HG03442 (cell line): ENCODE results near the gene LRCH1.

Experiments
- ATAC-seq: cut with Tn5 transposase; IDR thresholded peaks from one replicate; pipeline ENCODE4 v1.9.1; 2021; ENCODE audit warnings: mild to moderate bottlenecking, moderate library complexity; ENCODE audit not compliant: unreplicated experiment

Gene LRCH1

DNA sequence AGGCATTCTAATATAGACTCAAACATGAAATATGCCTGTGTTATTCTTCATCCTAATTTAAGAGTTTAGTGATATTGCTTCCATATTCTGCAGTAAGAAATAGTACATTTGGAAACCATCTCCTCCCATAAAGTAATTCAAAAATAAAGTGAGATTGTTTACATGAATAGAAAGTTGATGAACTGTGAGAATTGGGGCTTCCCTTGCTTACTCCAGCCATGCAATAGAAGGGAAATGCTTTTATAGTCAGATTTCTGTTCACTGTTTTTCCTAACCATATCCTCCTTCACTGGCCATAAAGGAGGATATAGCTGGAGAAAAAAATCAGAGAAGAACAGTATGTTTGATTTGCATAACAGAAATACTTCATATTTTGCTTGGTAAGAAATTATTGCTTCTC is 7.8 kb downstream of the LRCH1 start:
- no peak for ATAC-seq

DNA sequence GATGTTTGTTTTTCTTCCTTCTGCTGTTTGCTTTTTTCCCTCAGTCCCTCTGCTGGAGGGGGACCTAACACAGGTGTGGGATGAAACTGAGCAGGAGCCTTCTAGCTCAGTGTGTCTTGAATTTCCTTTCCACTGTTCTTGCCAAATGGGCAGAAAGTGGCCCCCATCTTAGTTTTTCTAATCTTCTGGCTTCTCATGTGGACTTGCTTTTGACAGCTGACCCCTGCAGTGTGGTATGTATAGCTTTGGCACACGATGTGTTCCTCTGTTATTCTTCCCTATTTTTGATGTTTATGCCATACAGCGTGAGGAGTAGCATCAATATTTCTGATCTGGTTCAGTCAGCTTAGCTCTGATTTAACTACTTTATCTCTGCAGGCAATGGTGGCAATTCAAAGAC is 8.3 kb downstream of the LRCH1 start:
- no peak for ATAC-seq

DNA sequence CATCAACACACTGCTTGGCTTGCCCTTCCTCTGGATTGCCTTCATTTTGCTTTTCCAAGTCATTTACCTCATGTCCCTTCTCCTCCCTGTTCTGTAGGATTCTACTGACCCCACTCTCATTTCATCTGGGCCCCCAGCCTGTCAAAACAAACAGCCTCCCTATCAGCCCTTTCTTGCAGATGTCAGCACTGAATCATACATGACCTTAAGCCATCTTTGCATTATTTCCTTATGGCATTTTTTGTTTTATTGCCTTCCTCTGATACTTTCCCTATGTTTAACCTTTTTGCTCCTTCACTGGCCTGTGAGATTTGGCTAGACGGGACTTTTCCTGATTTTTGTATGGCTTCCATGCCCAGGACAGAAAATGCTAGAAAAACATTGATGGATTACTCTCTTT is 8.7 kb downstream of the LRCH1 start:
- ATAC-seq: no peak

- no peak for ATAC-seq
Measured at GRCh38 chr13:46562152-46562551, 9.2 kb downstream of the LRCH1 start.

DNA sequence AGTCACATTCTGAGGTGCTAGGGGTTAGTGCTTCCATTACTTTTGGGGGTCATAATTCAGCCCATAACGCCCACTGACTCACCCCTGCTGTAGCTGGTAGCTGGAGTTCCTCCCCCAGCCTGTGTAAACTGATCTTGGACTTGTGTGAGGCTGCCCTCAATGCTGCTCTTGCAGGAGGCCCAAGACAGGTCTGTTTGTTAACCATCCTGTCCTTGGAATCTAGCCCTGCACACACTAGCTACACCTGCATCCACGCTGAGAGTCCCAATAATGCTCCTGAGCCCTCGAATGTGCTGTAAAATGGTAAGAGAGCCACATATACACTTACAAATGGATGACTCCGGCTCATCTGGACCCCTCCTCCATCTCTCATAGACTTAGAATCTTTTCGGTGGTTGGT is 9.6 kb downstream of the LRCH1 start:
- no peak for ATAC-seq

DNA sequence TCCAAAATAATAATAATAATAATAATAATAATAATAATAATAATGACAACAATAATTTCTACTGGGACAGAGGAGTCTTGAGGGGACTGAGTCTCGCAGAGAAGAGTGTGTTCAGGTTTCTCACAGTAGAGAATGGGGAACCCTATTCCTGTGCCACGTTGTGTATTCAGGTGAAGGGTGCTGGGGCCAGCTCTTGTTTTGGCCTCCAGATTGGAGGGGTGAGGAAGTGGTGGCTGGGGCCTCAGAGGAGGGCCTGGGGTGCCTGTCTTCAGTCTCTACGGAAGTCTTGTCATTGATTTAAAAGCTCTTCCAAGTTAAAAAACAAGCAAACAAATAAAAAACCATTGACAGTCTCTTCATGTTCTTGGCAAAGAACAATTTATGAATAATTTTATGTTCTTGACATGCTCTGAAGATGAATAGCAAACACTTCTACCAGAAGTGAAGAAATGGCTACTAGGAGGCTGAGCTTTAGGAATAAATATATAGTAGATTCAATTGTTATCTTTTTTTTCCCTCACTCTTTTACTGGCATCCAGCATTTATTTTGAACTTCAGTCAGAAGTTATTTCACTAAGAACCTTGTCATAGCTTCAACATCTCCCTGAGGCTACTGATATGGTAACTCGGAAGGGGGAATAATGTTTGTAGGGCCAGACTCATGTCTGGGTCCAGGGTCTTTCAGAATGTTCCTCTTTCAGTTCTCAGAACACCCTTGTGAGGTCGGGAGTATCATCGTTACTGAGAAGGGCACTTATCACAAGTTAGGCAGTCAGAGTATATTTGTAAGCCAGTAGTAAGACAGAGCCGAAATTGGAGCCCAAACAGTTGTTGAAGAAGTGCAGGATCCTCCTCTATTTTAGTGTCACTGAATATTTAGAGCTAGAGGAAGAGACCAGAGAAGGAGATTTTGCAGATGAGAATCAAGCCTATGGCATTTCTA is 13.1 kb downstream of the LRCH1 start:
- peak; percentile 65 for ATAC-seq

GRCh38 chr13:46567671-46568070 is 14.7 kb downstream of the LRCH1 start:
- ATAC-seq: no peak

- ATAC-seq: no peak
Measured at GRCh38 chr13:46569456-46569855, 16.5 kb downstream of the LRCH1 start.

DNA sequence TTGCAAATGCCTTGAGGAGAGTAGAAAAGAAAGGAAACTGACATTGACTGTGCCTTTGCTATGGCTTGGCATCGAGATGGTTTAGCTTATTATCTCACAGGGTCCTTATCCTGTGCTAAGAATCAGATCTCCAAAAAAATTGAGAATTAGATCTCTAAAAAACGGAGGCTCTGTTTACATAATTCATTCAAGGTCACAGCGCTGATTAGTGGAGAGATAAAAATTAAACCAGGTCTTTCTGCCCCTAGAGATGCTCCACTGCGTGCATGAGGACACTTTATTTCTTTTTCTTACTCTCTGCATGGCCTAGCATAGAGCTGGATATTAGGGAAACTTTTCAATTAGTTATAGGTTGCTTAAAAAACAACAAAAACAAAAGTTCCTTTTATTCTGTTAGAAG is 17.3 kb downstream of the LRCH1 start:
- no peak for ATAC-seq

DNA sequence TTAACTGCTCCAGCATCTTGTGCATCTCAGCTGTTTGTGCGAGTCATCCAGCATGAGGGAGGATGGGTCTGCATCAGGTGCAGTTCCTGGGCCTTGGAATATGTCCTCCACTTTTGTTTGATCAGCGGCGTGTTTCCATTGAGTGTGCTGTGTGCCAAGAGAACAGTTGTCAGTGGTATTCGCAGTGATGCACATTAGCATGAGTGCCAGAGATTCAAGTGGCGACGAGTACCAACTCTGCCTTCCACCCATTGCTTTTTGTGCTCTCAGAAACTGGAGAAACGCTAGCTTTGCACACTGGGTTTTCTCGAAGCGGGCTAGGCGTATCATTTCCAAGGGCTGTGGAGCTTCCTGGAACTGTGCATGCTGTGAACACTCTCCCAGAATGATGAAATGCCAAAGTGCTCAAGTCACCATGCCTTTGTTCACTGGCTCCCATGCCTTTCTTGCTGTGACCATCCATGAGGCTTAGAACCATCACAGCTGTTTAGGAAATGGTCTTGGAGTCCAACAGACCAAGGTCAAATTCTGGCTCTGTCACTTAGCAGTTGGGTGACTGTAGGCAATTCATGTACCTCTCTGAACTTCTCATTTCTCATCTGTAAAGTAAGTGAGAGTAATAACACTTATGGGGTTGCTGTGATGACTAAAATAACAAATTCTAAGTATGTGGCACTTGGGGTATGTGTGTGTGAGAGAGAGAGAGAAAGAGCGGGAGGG is 18.4 kb downstream of the LRCH1 start:
- ATAC-seq: peak; percentile 54

DNA sequence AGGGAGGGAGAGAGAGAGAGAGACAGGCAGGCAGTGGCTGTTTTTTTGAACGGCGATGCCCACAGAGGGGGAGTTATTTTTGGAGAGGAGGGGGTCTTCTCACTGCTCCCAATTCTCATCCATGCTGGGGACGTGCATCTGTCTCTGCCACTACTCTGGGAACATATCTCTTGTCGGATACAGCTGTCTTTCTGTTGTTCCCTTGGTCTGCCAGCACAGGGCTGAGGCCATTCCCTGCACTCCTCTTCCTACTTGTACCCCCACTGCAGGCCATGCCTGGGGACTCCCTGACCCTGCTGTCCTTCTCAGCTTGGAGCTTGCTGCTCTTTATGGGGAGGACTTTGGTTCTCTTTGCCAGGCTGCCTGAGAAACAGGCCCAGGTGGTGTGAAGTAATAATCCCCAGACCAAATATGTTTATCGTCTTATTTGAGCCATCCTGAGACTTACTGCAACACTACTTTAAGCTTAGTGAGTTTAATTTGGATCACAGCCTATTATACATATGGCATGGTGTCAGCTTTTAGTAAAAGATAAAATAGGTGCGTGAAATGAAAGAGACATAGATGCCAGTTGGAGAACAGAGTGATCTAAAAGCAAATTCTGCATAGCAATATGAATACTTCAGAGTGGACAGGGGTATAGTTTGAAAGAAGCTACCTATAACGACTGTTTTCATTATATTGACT is 19.1 kb downstream of the LRCH1 start:
- no peak for ATAC-seq

- peak; percentile 42 for ATAC-seq
Measured at GRCh38 chr13:46572752-46573431, 19.9 kb downstream of the LRCH1 start.

DNA sequence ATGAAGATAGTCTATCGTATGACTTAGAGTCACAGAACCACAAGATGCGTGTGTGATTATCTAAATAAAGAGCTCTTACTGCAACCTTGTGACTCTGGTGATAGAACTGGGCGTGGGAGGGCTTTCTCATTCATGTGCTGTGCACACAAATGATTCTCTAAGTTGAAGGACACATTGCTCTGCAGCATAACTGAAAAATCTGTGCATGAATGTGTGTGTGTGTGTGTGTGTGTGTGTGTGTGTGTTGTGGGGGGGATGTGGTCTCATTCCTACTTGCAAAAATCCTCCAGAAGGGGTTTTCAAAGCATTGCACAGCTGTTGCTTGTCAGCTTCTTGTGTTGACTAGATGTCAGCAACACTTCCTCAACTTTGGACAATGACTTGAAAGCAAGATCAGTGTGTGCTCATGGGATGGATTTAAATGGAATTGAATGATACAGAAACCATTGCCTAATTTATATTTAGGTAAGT is 22.4 kb downstream of the LRCH1 start:
- peak; percentile 37 for ATAC-seq

- no peak for ATAC-seq
Measured at GRCh38 chr13:46575818-46576221, 22.9 kb downstream of the LRCH1 start.

DNA sequence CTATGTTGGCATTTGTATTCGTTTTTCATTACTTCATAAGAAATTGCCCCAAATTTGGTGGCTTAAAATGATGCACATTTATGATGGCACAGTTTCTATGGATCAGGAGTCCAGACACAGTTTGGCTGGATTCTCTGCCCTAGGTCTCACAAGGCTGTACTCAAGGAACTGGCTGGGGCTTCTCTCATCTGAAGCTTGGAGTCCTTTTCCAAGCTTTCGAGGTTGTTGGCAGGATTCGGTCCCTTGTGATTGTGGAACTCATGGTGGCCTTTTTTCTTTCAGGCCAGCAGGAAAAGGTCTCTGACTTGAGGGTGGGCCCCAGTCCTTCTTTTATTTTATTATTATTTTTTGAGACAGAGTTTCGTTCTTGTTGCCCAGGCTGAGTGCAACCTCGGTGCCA is 23.8 kb downstream of the LRCH1 start:
- ATAC-seq: no peak

DNA sequence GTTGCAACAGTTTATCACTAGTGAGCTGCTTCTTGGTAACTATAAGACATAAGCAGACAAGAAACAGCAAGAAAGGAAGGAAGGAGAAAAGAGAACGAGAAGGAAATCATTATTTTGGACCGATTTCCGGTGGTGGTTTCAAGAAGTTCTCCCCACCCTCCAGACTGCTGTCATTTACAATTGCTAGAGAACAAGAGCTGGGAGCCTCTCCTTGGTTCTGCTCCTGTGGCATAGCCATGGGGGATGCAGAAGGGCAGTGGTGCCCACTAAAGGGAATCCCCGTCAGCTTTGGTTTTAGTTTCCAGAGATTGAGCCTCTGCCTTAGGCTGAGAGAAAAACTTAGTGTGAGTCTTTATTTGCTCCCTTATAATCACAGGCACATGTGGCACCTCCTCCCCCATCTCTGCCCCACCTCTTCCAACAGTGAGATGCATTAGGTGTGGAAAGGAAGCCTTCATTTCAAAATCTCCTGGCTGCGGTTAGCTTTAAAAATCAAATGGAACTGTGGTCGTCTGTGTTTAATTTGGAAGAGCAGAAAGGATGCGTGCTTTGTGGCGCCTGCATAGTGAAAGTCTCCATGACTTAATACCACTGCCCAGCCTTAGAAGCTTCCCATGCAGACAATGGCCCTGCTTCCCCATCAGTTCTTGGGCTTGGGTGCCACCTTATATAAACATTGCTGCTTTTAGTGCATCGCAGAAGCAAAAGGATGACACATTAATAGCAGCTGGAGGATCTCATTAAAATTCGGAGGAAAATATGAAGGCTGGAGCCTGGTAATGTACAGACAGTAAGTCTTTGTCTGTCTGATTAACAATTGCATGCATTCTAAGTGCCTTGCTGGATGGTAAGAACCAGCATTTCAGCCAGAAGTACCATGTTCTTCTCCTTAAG is 25.0 kb downstream of the LRCH1 start:
- no peak for ATAC-seq

GRCh38 chr13:46578590-46578975 is 25.6 kb downstream of the LRCH1 start:
- ATAC-seq: peak; percentile 45

DNA sequence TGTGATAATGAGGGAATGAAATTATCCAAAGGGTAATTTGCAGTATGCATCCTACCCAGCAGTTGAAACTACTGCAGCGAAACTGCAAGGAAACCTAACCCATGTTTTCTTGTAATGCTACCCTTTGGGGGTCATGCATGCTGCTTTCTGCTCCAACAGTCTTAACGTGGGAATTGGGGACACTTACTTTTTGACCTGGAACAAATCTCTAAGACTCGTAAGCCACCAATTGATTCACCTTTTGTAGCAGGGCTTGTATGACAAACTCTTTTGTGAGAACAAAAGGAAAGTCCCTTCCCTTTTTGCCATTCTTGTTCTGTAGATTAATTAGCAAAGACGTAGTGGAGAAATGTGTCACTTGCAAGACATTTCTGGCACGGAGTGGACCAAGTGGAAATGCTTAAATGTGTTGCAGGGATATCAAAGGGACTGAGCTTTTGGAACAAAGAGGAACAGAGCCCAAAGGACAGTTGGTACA is 27.4 kb downstream of the LRCH1 start:
- no peak for ATAC-seq

GRCh38 chr13:46582190-46582589 is 29.2 kb downstream of the LRCH1 start:
- no peak for ATAC-seq
